ENCODE measurements around the gene UBQLN3.

Gene UBQLN3

DNA sequence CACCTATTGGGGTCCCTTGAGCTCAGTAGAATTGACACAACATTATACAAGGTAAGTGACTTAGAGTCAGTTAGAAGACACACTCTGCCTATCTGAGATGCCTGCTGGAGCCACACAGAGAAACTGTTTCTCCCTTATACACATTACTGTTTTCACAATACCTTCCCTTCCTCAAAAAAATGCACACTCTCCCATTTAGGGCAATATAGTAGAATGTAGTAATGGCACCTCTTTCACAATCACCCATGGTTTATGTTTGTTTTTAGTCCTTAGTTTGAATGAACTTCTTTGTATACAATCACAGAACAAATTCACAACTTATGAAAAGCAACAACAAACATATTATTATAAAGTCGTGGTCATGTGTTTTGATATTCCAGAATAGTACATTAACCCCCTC, 24.3 kb upstream of the UBQLN3 start:
- Histone ChIP-seq H3K4me3 (ENCODE audit: severe bottlenecking) (no peak overlapping the region), H3K4me1 (ENCODE audit: insufficient read depth, poor library complexity, severe bottlenecking) (peaks cover 3% of the 10 kb centered on the region), H3K27me3 (ENCODE audit: insufficient read depth, poor library complexity, severe bottlenecking) (no peaks in the 10 kb centered on the region), H3K27ac (ENCODE audit: poor library complexity, severe bottlenecking) (no peak overlapping the region), H3K9me3 (ENCODE audit: severe bottlenecking) (no peaks in the 10 kb centered on the region), H3K36me3 (ENCODE audit: low read depth) (no peaks in the 10 kb centered on the region)
- TF ChIP-seq CTCF (IDR thresholded peaks at IDR 0.05; ENCODE audit: poor library complexity, severe bottlenecking): no peak
- no peak for ATAC-seq (ENCODE audit: low read depth)
- DNase-seq (ENCODE audit: low spot score): no peak

DNA sequence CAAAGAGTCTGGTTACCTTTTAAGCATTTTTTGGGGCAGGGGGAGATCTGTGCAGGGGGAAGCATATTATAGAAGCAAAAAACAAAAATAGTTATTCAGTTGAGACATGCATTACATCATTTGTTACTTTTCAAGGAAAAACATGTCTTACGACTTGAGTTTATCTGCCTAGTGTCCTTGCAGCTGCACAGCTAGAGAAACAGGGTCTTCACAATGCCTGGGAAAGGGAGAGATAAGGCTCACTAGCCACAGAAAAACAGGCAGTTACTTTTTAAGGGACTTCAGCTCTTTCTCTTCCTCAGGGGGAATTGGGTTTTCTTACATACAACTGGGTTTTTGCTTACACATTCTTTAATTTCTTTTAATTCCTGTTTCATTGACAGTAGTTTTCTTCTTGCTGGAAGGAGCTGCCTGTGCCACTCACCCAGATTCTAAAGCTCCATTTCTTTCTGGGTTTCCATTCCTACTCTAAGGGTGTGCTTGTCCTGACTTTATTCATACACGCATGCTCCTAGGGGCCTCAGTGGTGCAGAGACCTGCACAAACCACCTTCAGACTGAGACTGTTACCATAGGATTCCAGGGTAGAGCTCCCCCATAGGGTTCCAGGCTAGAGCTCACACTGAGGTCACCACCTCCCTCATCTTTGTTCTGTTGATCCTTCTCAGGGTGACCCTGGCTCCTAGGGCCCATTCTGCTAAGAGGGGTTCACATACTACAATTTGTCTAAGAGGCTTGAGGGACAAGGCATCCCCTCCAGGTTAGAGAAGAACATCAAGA, 21.5 kb upstream of the UBQLN3 start:
- TF ChIP-seq CTCF (IDR thresholded peaks at IDR 0.05; ENCODE audit: poor library complexity, severe bottlenecking): no peak
- H3K4me3 ChIP-seq (ENCODE audit: severe bottlenecking): no peak overlapping the region
- no peak for ATAC-seq (ENCODE audit: low read depth)

DNA sequence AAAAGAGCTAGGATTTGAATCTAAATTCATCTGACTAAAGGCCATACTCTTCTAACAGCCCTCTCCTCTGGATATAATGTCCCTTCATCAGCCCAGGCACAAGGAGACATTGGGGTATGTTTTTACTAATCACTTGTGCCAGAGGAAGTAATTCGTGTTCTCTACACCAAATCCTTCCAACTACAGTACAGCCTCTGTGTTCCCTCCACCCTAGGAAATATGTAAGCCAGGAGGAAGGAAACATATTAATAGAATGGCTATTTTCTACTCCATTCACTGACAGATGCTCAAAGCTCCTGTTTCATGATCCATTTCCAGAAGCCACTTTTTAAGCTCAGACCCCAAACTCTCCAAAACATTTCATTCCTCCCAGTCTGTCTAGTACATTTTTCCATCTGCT, 18.7 kb upstream of the UBQLN3 start:
- DNase-seq (ENCODE audit: low spot score): no peak
- Histone ChIP-seq H3K4me1 (ENCODE audit: insufficient read depth, poor library complexity, severe bottlenecking) (no peaks in the 10 kb centered on the region), H3K4me3 (ENCODE audit: severe bottlenecking) (no peak overlapping the region), H3K27ac (ENCODE audit: poor library complexity, severe bottlenecking) (no peak overlapping the region), H3K27me3 (ENCODE audit: insufficient read depth, poor library complexity, severe bottlenecking) (no peaks in the 10 kb centered on the region), H3K9me3 (ENCODE audit: severe bottlenecking) (no peaks in the 10 kb centered on the region), H3K36me3 (ENCODE audit: low read depth) (no peaks in the 10 kb centered on the region)
- no peak for TF ChIP-seq CTCF (IDR thresholded peaks at IDR 0.05; ENCODE audit: poor library complexity, severe bottlenecking)
- ATAC-seq (ENCODE audit: low read depth): no peak

More for the DNA sequence above, 21.5 kb upstream of the UBQLN3 start:
- no peak overlapping the region for H3K27ac ChIP-seq (ENCODE audit: poor library complexity, severe bottlenecking)
- H3K36me3 ChIP-seq (ENCODE audit: low read depth): no peaks in the 10 kb centered on the region
- no peak for DNase-seq (ENCODE audit: low spot score)
- H3K4me1 ChIP-seq (ENCODE audit: insufficient read depth, poor library complexity, severe bottlenecking): no peaks in the 10 kb centered on the region
- no peaks in the 10 kb centered on the region for H3K27me3 ChIP-seq (ENCODE audit: insufficient read depth, poor library complexity, severe bottlenecking)
- no peaks in the 10 kb centered on the region for H3K9me3 ChIP-seq (ENCODE audit: severe bottlenecking)

- Histone ChIP-seq H3K9me3 (ENCODE audit: severe bottlenecking) (no peaks in the 10 kb centered on the region), H3K27me3 (ENCODE audit: insufficient read depth, poor library complexity, severe bottlenecking) (no peaks in the 10 kb centered on the region), H3K4me3 (ENCODE audit: severe bottlenecking) (no peak overlapping the region), H3K27ac (ENCODE audit: poor library complexity, severe bottlenecking) (no peak overlapping the region), H3K4me1 (ENCODE audit: insufficient read depth, poor library complexity, severe bottlenecking) (no peaks in the 10 kb centered on the region), H3K36me3 (ENCODE audit: low read depth) (no peaks in the 10 kb centered on the region)
- no peak for TF ChIP-seq CTCF (IDR thresholded peaks at IDR 0.05; ENCODE audit: poor library complexity, severe bottlenecking)
- ATAC-seq (ENCODE audit: low read depth) (no peak), DNase-seq (ENCODE audit: low spot score) (no peak)
Measured at GRCh38 chr11:5527716-5528115, 18.0 kb upstream of the UBQLN3 start.

DNA sequence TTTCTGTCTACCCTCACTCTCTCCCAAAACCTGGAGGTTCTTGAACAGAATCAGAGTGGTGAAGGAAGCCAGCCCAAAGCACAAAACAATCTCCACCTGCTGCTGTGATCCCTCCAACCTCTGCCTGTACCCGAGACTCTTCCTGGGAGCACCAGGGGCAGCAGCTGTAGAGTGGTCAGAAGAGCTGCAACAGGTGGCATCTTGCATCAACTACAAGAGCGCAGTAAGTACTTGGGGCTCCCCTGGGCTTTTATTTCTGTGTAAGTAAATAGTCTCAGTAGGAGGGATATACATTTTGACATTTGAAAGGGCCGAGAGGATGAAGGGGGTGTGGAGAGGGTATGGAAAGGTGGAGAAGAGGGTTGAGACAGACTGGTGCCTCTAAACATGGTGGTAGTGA, 15.0 kb upstream of the UBQLN3 start:
- Histone ChIP-seq H3K27ac (ENCODE audit: poor library complexity, severe bottlenecking) (no peak overlapping the region), H3K4me1 (ENCODE audit: insufficient read depth, poor library complexity, severe bottlenecking) (no peaks in the 10 kb centered on the region), H3K36me3 (ENCODE audit: low read depth) (no peaks in the 10 kb centered on the region), H3K4me3 (ENCODE audit: severe bottlenecking) (no peak overlapping the region), H3K27me3 (ENCODE audit: insufficient read depth, poor library complexity, severe bottlenecking) (no peaks in the 10 kb centered on the region), H3K9me3 (ENCODE audit: severe bottlenecking) (no peaks in the 10 kb centered on the region)
- TF ChIP-seq CTCF (IDR thresholded peaks at IDR 0.05; ENCODE audit: poor library complexity, severe bottlenecking): no peak
- ATAC-seq (ENCODE audit: low read depth): no peak
- DNase-seq (ENCODE audit: low spot score): no peak

All from RWPE2 (cell line).